Upper lobe of right lung (tissue), 1 donor: Measurements from ENCODE around the gene EXO1. TPM values are rescaled to one million over a fixed set of nuclear protein-coding genes. Genes with fewer than 3 reads are reported as not detected.
"Not testable (repeated sequence)": the region's sequence is repeated elsewhere in the genome, so short reads cannot be mapped to it uniquely, and the experiment has no call there.

Source experiments
- ATAC-seq: fragments of 200-7000 bp; cut with Tn5 transposase; one replicate; pipeline ENCODE4 v1.9.1; 2020; ENCODE audit warnings: mild to moderate bottlenecking, moderate library complexity
- DNase-seq: peaks from one replicate; pipeline ENCODE4 v3.0.0-alpha.2; 2020
- H3K27ac ChIP-seq: fragments of 200-600 bp; one replicate; pipeline ENCODE4 v1.8.0; 2022
- H3K27me3 ChIP-seq: fragments of 200-600 bp; one replicate; pipeline ENCODE4 v1.8.0; 2022; ENCODE audit warnings: mild to moderate bottlenecking
- H3K36me3 ChIP-seq: fragments of 200-600 bp; one replicate; pipeline ENCODE4 v1.8.0; 2022
- H3K4me1 ChIP-seq: fragments of 200-600 bp; one replicate; pipeline ENCODE4 v1.8.0; 2022
- H3K4me3 ChIP-seq: fragments of 200-600 bp; one replicate; pipeline ENCODE4 v1.8.0; 2022; ENCODE audit warnings: mild to moderate bottlenecking
- H3K9me3 ChIP-seq: fragments of 200-600 bp; one replicate; pipeline ENCODE4 v1.8.0; 2022
- CTCF ChIP-seq: fragments of 200-600 bp; IDR thresholded peaks from one replicate; pipeline ENCODE4 v1.8.0; 2022; ENCODE audit warnings: antibody characterized with exemption
- intact Hi-C: fragments of 100-400 bp; cut with DNase I; formaldehyde crosslinking; loops from one replicate; pipeline ENCODE4 v1.11.0; 2022
- total RNA-seq: library from RNA; stranded (reverse); fragmentation: NEBNext Ultra II Directional; extraction: Animal tissue kit (Norgen Biotek cat#: 25700); gene quantifications from one replicate; pipeline ENCODE4 v1.2.1, GENCODE V29; 2021
- donor health status: DM: no; HTN: yes; CAD: no; lungs with severe emphysema.

Gene EXO1
- total RNA-seq, 1 donor from 2014 or later: 0.32 TPM

- Histone ChIP-seq H3K27me3 (no peaks in the 10 kb centered on the region), H3K27ac (no peak overlapping the region), H3K4me3 (no peak overlapping the region), H3K4me1 (no peaks in the 10 kb centered on the region), H3K9me3 (no peaks in the 10 kb centered on the region), H3K36me3 (no peaks in the 10 kb centered on the region)
- DNase-seq (no peak), ATAC-seq (no peak)
- intact Hi-C loops: no loop called here
- no peak for TF ChIP-seq CTCF
Observed at GRCh38 chr1:241819340-241819866, 28.6 kb upstream of the EXO1 start.

DNA sequence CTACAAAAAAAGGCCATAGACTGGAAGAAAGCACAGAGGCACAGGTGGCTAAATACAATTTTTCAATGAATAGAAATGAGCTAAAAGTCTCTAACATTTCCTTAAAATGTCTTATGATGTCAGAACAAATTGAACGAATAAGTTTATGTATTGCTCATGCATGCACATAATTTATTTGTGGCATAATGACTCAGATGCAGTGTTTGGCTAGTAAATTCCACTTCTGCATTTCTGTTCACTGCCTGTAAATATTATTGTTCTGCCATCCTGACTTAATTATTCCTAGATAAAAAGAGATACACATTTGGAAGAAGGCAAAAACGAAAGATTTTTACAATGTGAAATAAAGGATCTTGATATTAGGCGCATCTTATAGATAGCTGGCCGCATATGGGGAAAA is 26.6 kb upstream of the EXO1 start:
- no peaks in the 10 kb centered on the region for H3K36me3 ChIP-seq
- no peak for DNase-seq
- no peaks in the 10 kb centered on the region for H3K27me3 ChIP-seq
- intact Hi-C loops: no loop called here
- no peak for TF ChIP-seq CTCF
- H3K4me3 ChIP-seq: no peak overlapping the region
- H3K27ac ChIP-seq: no peak overlapping the region
- no peaks in the 10 kb centered on the region for H3K9me3 ChIP-seq
- H3K4me1 ChIP-seq: no peaks in the 10 kb centered on the region
- no peak for ATAC-seq

GRCh38 chr1:241822846-241823245 is 25.2 kb upstream of the EXO1 start:
- Histone ChIP-seq H3K27ac (no peak overlapping the region), H3K9me3 (no peaks in the 10 kb centered on the region), H3K36me3 (no peaks in the 10 kb centered on the region), H3K27me3 (no peaks in the 10 kb centered on the region), H3K4me3 (no peak overlapping the region), H3K4me1 (no peaks in the 10 kb centered on the region)
- no peak for ATAC-seq
- DNase-seq: no peak
- intact Hi-C loops: no loop called here
- no peak for TF ChIP-seq CTCF

DNA sequence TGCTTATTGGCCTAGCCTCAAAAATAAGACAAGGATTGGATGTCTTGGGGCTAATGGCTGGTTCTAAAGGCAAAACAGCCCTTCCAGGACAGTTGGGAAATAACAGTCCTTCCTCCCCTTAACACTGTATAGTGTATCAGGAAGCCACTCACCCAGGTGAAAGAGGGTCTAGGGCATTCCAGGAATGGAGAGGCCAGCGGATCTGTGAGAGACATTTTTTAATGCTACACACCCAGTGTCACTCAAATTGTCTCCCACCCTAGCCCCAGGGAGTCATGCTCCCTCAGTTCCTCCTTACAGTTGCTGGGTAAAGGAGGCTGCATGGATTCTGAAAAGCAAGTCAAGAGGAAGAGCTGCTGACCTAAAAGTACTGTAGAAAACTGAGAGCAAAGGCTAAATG is 24.1 kb upstream of the EXO1 start:
- Histone ChIP-seq H3K4me1 (no peaks in the 10 kb centered on the region), H3K9me3 (no peaks in the 10 kb centered on the region), H3K36me3 (no peaks in the 10 kb centered on the region), H3K27me3 (no peaks in the 10 kb centered on the region), H3K27ac (no peak overlapping the region), H3K4me3 (no peak overlapping the region)
- intact Hi-C loops: no loop called here
- no peak for TF ChIP-seq CTCF
- ATAC-seq (no peak), DNase-seq (no peak)

DNA sequence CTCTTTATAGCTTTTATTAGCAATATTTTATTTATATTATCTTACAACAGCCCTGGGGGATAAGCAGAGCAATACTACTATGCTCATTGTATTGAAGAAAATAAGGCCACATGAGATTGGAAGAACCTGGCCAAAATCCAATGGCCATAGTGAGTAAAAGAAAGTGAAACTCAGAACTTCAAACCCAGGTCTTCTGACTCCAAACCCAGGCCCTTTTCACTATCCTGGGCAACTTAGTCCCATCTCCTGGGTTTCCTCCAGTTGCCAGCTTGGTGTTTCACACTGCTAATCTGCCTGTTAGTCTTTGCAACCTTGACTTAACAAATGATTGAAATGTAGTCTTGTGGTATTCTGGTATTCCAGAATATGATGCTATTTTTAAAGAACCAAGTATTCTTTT is 22.4 kb upstream of the EXO1 start:
- H3K36me3 ChIP-seq: no peaks in the 10 kb centered on the region
- DNase-seq: no peak
- no peak for TF ChIP-seq CTCF
- intact Hi-C loops: no loop called here
- no peak for ATAC-seq
- H3K27ac ChIP-seq: no peak overlapping the region
- no peaks in the 10 kb centered on the region for H3K27me3 ChIP-seq
- H3K9me3 ChIP-seq: no peaks in the 10 kb centered on the region
- no peak overlapping the region for H3K4me3 ChIP-seq
- H3K4me1 ChIP-seq: no peaks in the 10 kb centered on the region

DNA sequence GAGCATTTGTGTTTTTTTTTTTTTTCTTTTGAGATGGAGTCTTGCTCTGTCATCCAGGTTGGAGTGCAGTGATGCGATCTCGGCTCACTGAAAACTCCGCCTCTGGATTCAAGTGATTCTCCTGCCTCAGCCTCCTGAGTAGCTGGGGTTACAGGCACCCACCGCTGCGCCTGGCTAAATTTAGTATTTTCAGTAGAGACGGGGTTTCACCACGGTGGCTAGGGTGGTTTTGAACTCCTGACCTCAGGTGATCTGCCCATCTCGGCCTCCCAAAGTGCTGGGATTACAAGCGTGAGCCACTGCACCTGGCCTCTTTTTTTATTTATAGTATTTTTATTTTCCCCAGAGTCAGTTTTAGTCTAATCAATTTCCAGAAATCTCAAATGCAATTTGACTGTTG is 21.4 kb upstream of the EXO1 start:
- H3K4me1 ChIP-seq, intact Hi-C loops, DNase-seq, H3K36me3 ChIP-seq, H3K4me3 ChIP-seq, H3K27me3 ChIP-seq, ATAC-seq, H3K9me3 ChIP-seq, H3K27ac ChIP-seq: not testable (repeated sequence)
